ENCODE measurements around the gene PLAU. TPM values are rescaled to one million over a fixed set of nuclear protein-coding genes. Genes with fewer than 3 reads are reported as not detected.
"Not testable (repeated sequence)": the region's sequence is repeated elsewhere in the genome, so short reads cannot be mapped to it uniquely, and the experiment has no call there.

The PLAU gene
- total and polyA plus RNA-seq, 10 of the 15 experiments (the other 5 are each of a cell fraction or from before 2014, with no cell fraction given): 2.5 to 20.9 (median 11.5) TPM

GRCh38 chr10:73890261-73890660, 20.7 kb upstream of the PLAU start:
- Histone ChIP-seq H3K9me3 (replicated peaks; ENCODE audit: control insufficient read depth, insufficient read depth, low read length) (no peaks in the 10 kb centered on the region), H3K9ac (ENCODE audit: control insufficient read depth, insufficient read depth, low read length) (no peak overlapping the region), H3K4me2 (ENCODE audit: control insufficient read depth, insufficient read depth) (no peak overlapping the region), H3K4me3 (no peak overlapping the region), H3K79me2 (ENCODE audit: control insufficient read depth, insufficient read depth, low read length) (no peaks in the 10 kb centered on the region), H3K27me3 (replicated peaks in 1 of 2; ENCODE audit: control insufficient read depth in 2 of 2, insufficient read depth in 2 of 2, low read length in 1 of 2) (no peaks in the 10 kb centered on the region), H2AFZ (ENCODE audit: control insufficient read depth, low read depth, low read length) (no peak overlapping the region), H3K27ac (ENCODE audit: control insufficient read depth, insufficient read depth) (no peak overlapping the region), H3K36me3 (ENCODE audit: control insufficient read depth in 2 of 2, insufficient read depth in 2 of 2, low read length in 1 of 2) (no peaks in the 10 kb centered on the region), H3K4me1 (ENCODE audit: control insufficient read depth, insufficient read depth, low read length) (peaks cover 6% of the 10 kb centered on the region), H4K20me1 (ENCODE audit: control insufficient read depth, insufficient read depth) (no peaks in the 10 kb centered on the region)
- ChIA-PET RAD21 (ENCODE audit: unreplicated experiment) (interaction anchor here (0.7 to 21.4 kb wide), 12 partner anchors 10 to 1129 kb away, joined by 3 to 616 read pairs (median 29); partner anchors contain the start of gene PLAU), CTCF (interaction anchor here (1.0 to 19.8 kb wide), 10 partner anchors 10 to 212 kb away, joined by 3 to 930 read pairs (median 54); partner anchors contain the start of gene PLAU), POLR2A (interaction anchor here (0.7 to 6.9 kb wide), 7 partner anchors 9 to 147 kb away, joined by 3 to 32 read pairs (median 5); partner anchors contain the start of gene PLAU), SMC1A (ENCODE audit: uncharacterized antibody, unreplicated experiment) (interaction anchor here (0.7 to 27.4 kb wide), 14 partner anchors 9 to 213 kb away, joined by 3 to 1048 read pairs (median 12); partner anchors contain the start of gene PLAU)
- no peak for ATAC-seq
- in situ Hi-C loops (cut with MboI): loop anchor here (5.0 to 25.0 kb wide), 2 partner anchors 47 to 197 kb away; no protein-coding TSS in a partner anchor
- DNase-seq (ENCODE audit: low read depth, low spot score): no peak
- intact Hi-C loops (cut with micrococcal nuclease; ENCODE audit: unreplicated experiment): no loop called here
- BruUV-seq (replicated peaks): no TSS peak
- 76% methylated on average over 5 of the region's 5 CpGs for WGBS (ENCODE audit: insufficient coverage, insufficient replicate concordance, low lambda C conversion rate, missing lambda C conversion rate)
- TF ChIP-seq RELB (IDR thresholded peaks at IDR 0.05; ENCODE audit: low read depth): no peak
- TF ChIP-seq SIN3A (IDR thresholded peaks at IDR 0.05; ENCODE audit: low read depth, low read length): no peak
- TF ChIP-seq BHLHE40 (IDR thresholded peaks at IDR 0.05; ENCODE audit: borderline replicate concordance in 1 of 2, low read depth in 2 of 2, low read length in 1 of 2): no peak
- no peak for TF ChIP-seq IKZF1 (conservative IDR thresholded peaks at IDR 0.05)
- no peak for TF ChIP-seq STAT1 (conservative IDR thresholded peaks at IDR 0.05)
- no peak for TF ChIP-seq HCFC1 (IDR thresholded peaks at IDR 0.05; ENCODE audit: low read length)
- TF ChIP-seq ZNF384 (IDR thresholded peaks at IDR 0.05; ENCODE audit: borderline replicate concordance, low read depth, low read length): no peak
- no peak for TF ChIP-seq POU2F2 (IDR thresholded peaks at IDR 0.05; ENCODE audit: borderline replicate concordance, low read depth, low read length)
- TF ChIP-seq YBX1 (IDR thresholded peaks at IDR 0.05): no peak
- TF ChIP-seq POLR2AphosphoS5 (IDR thresholded peaks at IDR 0.05; ENCODE audit: low read length): no peak
- no peak for FAIRE-seq

DNA sequence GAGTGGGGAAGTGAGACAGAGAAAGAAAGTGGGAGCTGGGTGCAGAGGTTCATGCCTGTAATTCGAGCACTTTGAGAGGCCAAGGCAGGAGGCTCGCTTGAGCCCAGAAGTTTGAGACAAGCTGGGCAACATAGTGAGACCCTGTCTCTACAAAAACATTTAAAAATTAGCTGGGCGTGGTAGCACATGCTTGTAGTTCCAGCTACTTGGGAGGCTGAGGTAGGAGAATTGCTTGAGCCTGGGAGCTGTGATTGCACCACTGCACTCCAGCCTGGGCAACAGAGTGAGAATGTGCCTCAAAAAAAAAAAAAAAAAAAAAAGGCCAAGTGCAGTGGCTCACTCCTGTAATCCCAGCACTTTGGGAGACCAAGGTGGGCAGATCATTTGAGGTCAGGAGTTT, 20.1 kb upstream of the PLAU start:
- H4K20me1 ChIP-seq (ENCODE audit: control insufficient read depth, insufficient read depth); H3K4me3 ChIP-seq; H3K4me1 ChIP-seq (ENCODE audit: control insufficient read depth, insufficient read depth, low read length); H3K9ac ChIP-seq (ENCODE audit: control insufficient read depth, insufficient read depth, low read length); H2AFZ ChIP-seq (ENCODE audit: control insufficient read depth, low read depth, low read length); intact Hi-C loops (cut with micrococcal nuclease; ENCODE audit: unreplicated experiment); ATAC-seq; H3K9me3 ChIP-seq (replicated peaks; ENCODE audit: control insufficient read depth, insufficient read depth, low read length); DNase-seq (ENCODE audit: low read depth, low spot score); BruUV-seq (replicated peaks); FAIRE-seq; H3K79me2 ChIP-seq (ENCODE audit: control insufficient read depth, insufficient read depth, low read length); H3K27me3 ChIP-seq (replicated peaks in 1 of 2; ENCODE audit: control insufficient read depth in 2 of 2, insufficient read depth in 2 of 2, low read length in 1 of 2); H3K4me2 ChIP-seq (ENCODE audit: control insufficient read depth, insufficient read depth); H3K27ac ChIP-seq (ENCODE audit: control insufficient read depth, insufficient read depth); H3K36me3 ChIP-seq (ENCODE audit: control insufficient read depth in 2 of 2, insufficient read depth in 2 of 2, low read length in 1 of 2): not testable (repeated sequence)
- ChIA-PET SMC1A (ENCODE audit: uncharacterized antibody, unreplicated experiment) (interaction anchor here (1.7 to 27.4 kb wide), 9 partner anchors 9 to 213 kb away, joined by 4 to 1048 read pairs (median 47); no protein-coding TSS in a partner anchor), RAD21 (ENCODE audit: unreplicated experiment) (interaction anchor here (0.7 to 21.4 kb wide), 6 partner anchors 9 to 1128 kb away, joined by 3 to 616 read pairs (median 24); no protein-coding TSS in a partner anchor), CTCF (interaction anchor here (1.0 to 19.8 kb wide), 8 partner anchors 9 to 212 kb away, joined by 3 to 930 read pairs (median 48); partner anchors contain the start of gene PLAU), POLR2A (interaction anchor here (0.7 to 6.9 kb wide), 5 partner anchors 8 to 53 kb away, joined by 3 to 32 read pairs (median 4); partner anchors contain the start of gene PLAU)
- WGBS (ENCODE audit: insufficient coverage, insufficient replicate concordance, low lambda C conversion rate, missing lambda C conversion rate): 58% methylated on average over 3 of the region's 3 CpGs
- in situ Hi-C loops (cut with MboI): loop anchor here (5.0 to 25.0 kb wide), 2 partner anchors 46 to 196 kb away; no protein-coding TSS in a partner anchor

All from GM12878 (cell line).